SU-DHL-6 (cell line): Measurements from ENCODE around the gene SACS.

Source experiments
- H2AFZ ChIP-seq: fragments of 200-600 bp; sonication (generic); 2 replicates; pipeline ENCODE4 v1.6.1; 2014; ENCODE audit warnings: low read depth, mild to moderate bottlenecking, moderate library complexity, mixed read lengths, antibody characterized with exemption, low read length; ENCODE audit not compliant: severe bottlenecking
- H3F3A ChIP-seq: fragments of 200-600 bp; shearing (Covaris generic); 2 replicates; pipeline ENCODE4 v1.6.0; 2016; ENCODE audit warnings: antibody characterized with exemption, mild to moderate bottlenecking; ENCODE audit not compliant: insufficient read depth
- H3K27ac ChIP-seq: fragments of 200-600 bp; sonication (generic); 2 replicates; pipeline ENCODE4 v1.5.1; 2016; ENCODE audit warnings: low read depth, mild to moderate bottlenecking, low read length, moderate library complexity, mixed read lengths
- H3K27me3 ChIP-seq: fragments of 200-600 bp; sonication (generic), shearing (Covaris generic); 2 replicates; pipeline ENCODE4 v1.6.0; 2014; ENCODE audit warnings: mild to moderate bottlenecking, low read length
- H3K36me3 ChIP-seq: fragments of 200-600 bp; sonication (generic); 2 replicates; pipeline ENCODE4 v1.6.1; 2014; ENCODE audit warnings: mild to moderate bottlenecking, low read length, mixed read lengths
- H3K4me2 ChIP-seq: fragments of 300-600, 200-600 bp; shearing (Covaris generic), sonication (generic); 2 replicates; pipeline ENCODE4 v1.6.0; 2014; ENCODE audit warnings: low read length, low read depth, mild to moderate bottlenecking; ENCODE audit not compliant: poor library complexity, severe bottlenecking
- H3K4me3 ChIP-seq: fragments of 200-600 bp; sonication (generic); 2 replicates; pipeline ENCODE4 v1.5.1; 2014; ENCODE audit warnings: antibody characterized with exemption, low read length, mild to moderate bottlenecking, mixed read lengths; ENCODE audit not compliant: insufficient read depth, poor library complexity, severe bottlenecking
- H3K79me2 ChIP-seq: fragments of 200-600 bp; sonication (generic); 2 replicates; pipeline ENCODE4 v1.6.1; 2014; ENCODE audit warnings: mild to moderate bottlenecking, low read length, moderate library complexity; ENCODE audit not compliant: insufficient read depth
- H3K9ac ChIP-seq: fragments of 200-600 bp; sonication (generic); 2 replicates; pipeline ENCODE4 v1.7.0; 2014; ENCODE audit warnings: mild to moderate bottlenecking, low read length
- H3K9me2 ChIP-seq: fragments of 200-600 bp; sonication (generic); replicated peaks from 2 replicates; pipeline ENCODE4 v1.6.1; 2014; ENCODE audit warnings: low read length; ENCODE audit not compliant: insufficient read depth
- H3K9me3 ChIP-seq: fragments of 200-600 bp; sonication (generic); 2 replicates; pipeline ENCODE4 v1.6.1; 2014; ENCODE audit warnings: low read length, mixed read lengths; ENCODE audit not compliant: insufficient read depth
- H4K20me1 ChIP-seq: fragments of 200-600 bp; sonication (generic); 2 replicates; pipeline ENCODE4 v1.6.1; 2014; ENCODE audit warnings: low read depth, mild to moderate bottlenecking, antibody characterized with exemption, low read length, moderate library complexity, mixed read lengths
- EZH2phosphoT487 ChIP-seq: fragments of 200-600 bp; sonication (generic), shearing (Covaris generic); conservative IDR thresholded peaks from 2 replicates; pipeline ENCODE4 v1.6.1; 2018; ENCODE audit warnings: mild to moderate bottlenecking, antibody characterized with exemption, low read length, moderate library complexity, mixed read lengths
- TF ChIP-seq, protein P1 (sequence below): fragments of 200-600 bp; sonication (generic); IDR thresholded peaks from one replicate; pipeline ENCODE4 v1.5.1; 2017; ENCODE audit warnings: antibody characterized with exemption, mild to moderate bottlenecking, low read length, moderate library complexity; ENCODE audit not compliant: insufficient read depth, poor library complexity, severe bottlenecking

SACS gene

DNA sequence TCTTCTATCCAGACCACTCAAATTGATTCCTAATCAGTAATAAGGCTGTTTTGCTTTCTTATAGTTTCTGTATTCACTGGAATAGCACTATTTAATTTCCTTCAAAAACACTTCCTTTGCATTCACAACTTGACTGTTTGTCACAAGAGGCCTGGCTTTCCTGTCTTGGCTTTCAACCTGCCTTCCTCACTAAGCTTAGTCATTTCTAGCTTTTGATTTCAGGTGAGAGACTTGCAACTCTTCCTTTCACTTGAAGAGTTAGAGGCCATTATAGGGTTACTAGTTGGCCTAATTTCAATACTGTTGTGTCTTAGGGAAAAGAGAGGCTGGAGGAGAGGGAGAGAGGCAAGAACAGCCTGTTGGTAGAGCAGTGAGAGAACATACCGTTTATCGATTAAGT, 47.0 kb downstream of the SACS start:
- Histone ChIP-seq H2AFZ (no peak overlapping the region), H3K4me3 (no peak overlapping the region)

GRCh38 chr13:23385931-23386330, 47.6 kb downstream of the SACS start:
- no peaks in the 10 kb centered on the region for H3K79me2 ChIP-seq
- no peak overlapping the region for H3K4me3 ChIP-seq
- no peaks in the 10 kb centered on the region for H3K9me2 ChIP-seq
- no peaks in the 10 kb centered on the region for H4K20me1 ChIP-seq
- no peak for TF ChIP-seq EZH2phosphoT487
- TF ChIP-seq, protein P1, sequence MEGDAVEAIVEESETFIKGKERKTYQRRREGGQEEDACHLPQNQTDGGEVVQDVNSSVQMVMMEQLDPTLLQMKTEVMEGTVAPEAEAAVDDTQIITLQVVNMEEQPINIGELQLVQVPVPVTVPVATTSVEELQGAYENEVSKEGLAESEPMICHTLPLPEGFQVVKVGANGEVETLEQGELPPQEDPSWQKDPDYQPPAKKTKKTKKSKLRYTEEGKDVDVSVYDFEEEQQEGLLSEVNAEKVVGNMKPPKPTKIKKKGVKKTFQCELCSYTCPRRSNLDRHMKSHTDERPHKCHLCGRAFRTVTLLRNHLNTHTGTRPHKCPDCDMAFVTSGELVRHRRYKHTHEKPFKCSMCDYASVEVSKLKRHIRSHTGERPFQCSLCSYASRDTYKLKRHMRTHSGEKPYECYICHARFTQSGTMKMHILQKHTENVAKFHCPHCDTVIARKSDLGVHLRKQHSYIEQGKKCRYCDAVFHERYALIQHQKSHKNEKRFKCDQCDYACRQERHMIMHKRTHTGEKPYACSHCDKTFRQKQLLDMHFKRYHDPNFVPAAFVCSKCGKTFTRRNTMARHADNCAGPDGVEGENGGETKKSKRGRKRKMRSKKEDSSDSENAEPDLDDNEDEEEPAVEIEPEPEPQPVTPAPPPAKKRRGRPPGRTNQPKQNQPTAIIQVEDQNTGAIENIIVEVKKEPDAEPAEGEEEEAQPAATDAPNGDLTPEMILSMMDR, result no peak
- H3K9ac ChIP-seq, result no peak overlapping the region
- no peaks in the 10 kb centered on the region for H3K27me3 ChIP-seq
- no peak overlapping the region for H2AFZ ChIP-seq
- H3F3A ChIP-seq, result no peaks in the 10 kb centered on the region
- no peak overlapping the region for H3K4me2 ChIP-seq
- no peaks in the 10 kb centered on the region for H3K36me3 ChIP-seq
- H3K27ac ChIP-seq, result no peak overlapping the region
- H3K9me3 ChIP-seq, result no peaks in the 10 kb centered on the region

More for the DNA sequence above, 47.0 kb downstream of the SACS start:
- Histone ChIP-seq H3K27ac (no peak overlapping the region), H3K79me2 (no peaks in the 10 kb centered on the region), H3K36me3 (no peaks in the 10 kb centered on the region), H3K4me2 (no peak overlapping the region), H3K9ac (no peak overlapping the region), H3K9me2 (no peaks in the 10 kb centered on the region), H4K20me1 (no peaks in the 10 kb centered on the region), H3F3A (no peaks in the 10 kb centered on the region), H3K27me3 (no peaks in the 10 kb centered on the region), H3K9me3 (no peaks in the 10 kb centered on the region)
- TF ChIP-seq, protein P1, result no peak
- no peak for TF ChIP-seq EZH2phosphoT487

- H4K20me1 ChIP-seq, result no peaks in the 10 kb centered on the region
- H3K9ac ChIP-seq, result no peak overlapping the region
- no peak overlapping the region for H3K4me2 ChIP-seq
- H3K4me3 ChIP-seq, result no peak overlapping the region
- no peaks in the 10 kb centered on the region for H3K9me2 ChIP-seq
- H3F3A ChIP-seq, result no peaks in the 10 kb centered on the region
- no peak overlapping the region for H2AFZ ChIP-seq
- no peaks in the 10 kb centered on the region for H3K79me2 ChIP-seq
- TF ChIP-seq, protein P1, result no peak
- TF ChIP-seq EZH2phosphoT487, result no peak
- no peak overlapping the region for H3K27ac ChIP-seq
- H3K27me3 ChIP-seq, result no peaks in the 10 kb centered on the region
- H3K9me3 ChIP-seq, result no peaks in the 10 kb centered on the region
- H3K36me3 ChIP-seq, result no peaks in the 10 kb centered on the region
These were observed 49.4 kb downstream of the SACS start for GRCh38 chr13:23384111-23384510.
